Ectodermal cell (in vitro differentiated cells): ENCODE data around the gene SNX10.
"Not testable (repeated sequence)": the region's sequence is repeated elsewhere in the genome, so short reads cannot be mapped to it uniquely, and the experiment has no call there.

ENCODE experiments used
- H3K27ac ChIP-seq: 2 replicates; pipeline ENCODE4 v1.7.0; 2013; ENCODE audit warnings: mild to moderate bottlenecking, low read depth, low read length; ENCODE audit not compliant: insufficient read depth, poor library complexity, severe bottlenecking
- H3K27me3 ChIP-seq: 2 replicates; pipeline ENCODE4 v1.7.0; 2013; ENCODE audit warnings: mild to moderate bottlenecking, low read length; ENCODE audit not compliant: insufficient read depth, control insufficient read depth, poor library complexity, severe bottlenecking
- H3K36me3 ChIP-seq: one replicate; pipeline ENCODE4 v1.7.0; 2013; ENCODE audit warnings: low read length; ENCODE audit not compliant: control insufficient read depth, insufficient read depth
- H3K4me1 ChIP-seq: one replicate; pipeline ENCODE4 v1.7.0; 2013; ENCODE audit warnings: low read length; ENCODE audit not compliant: control insufficient read depth, insufficient read depth
- H3K4me3 ChIP-seq: 2 replicates; pipeline ENCODE4 v1.7.0; 2013; ENCODE audit warnings: low read depth, low read length, control low read depth; ENCODE audit not compliant: insufficient read depth
- H3K9me3 ChIP-seq: 2 replicates; pipeline ENCODE4 v1.7.0; 2013; ENCODE audit warnings: mild to moderate bottlenecking, low read length, moderate library complexity; ENCODE audit not compliant: control insufficient read depth
- WGBS, 2 experiments: methylation state at CpG; one replicate each; pipeline ENCODE4 v1.1.7; 2013; ENCODE audit warnings: missing lambda C conversion rate in 2 of 2; 5-methylcytosine and 5-hydroxymethylcytosine counted together

SNX10 gene

GRCh38 chr7:26280097-26280496, 11.6 kb upstream of the SNX10 start:
- Histone ChIP-seq H3K36me3 (no peaks in the 10 kb centered on the region), H3K4me3 (no peak overlapping the region), H3K27ac (no peak overlapping the region), H3K27me3 (no peaks in the 10 kb centered on the region), H3K9me3 (no peaks in the 10 kb centered on the region), H3K4me1 (no peaks in the 10 kb centered on the region)

GRCh38 chr7:26280723-26281122, 10.9 kb upstream of the SNX10 start:
- no peaks in the 10 kb centered on the region for H3K36me3 ChIP-seq
- no peak overlapping the region for H3K4me3 ChIP-seq
- no peaks in the 10 kb centered on the region for H3K9me3 ChIP-seq
- 94 to 95% methylated on average over 4 of the region's 4 CpGs for WGBS, 2 experiments
- no peak overlapping the region for H3K27ac ChIP-seq
- no peaks in the 10 kb centered on the region for H3K27me3 ChIP-seq
- no peaks in the 10 kb centered on the region for H3K4me1 ChIP-seq

GRCh38 chr7:26284477-26284876, 7.2 kb upstream of the SNX10 start:
- H3K27ac ChIP-seq, result no peak overlapping the region
- no peaks in the 10 kb centered on the region for H3K9me3 ChIP-seq
- WGBS, 2 experiments, result 96 to 97% methylated on average over 3 of the region's 3 CpGs
- H3K4me1 ChIP-seq, result no peaks in the 10 kb centered on the region
- H3K36me3 ChIP-seq, result no peaks in the 10 kb centered on the region
- H3K27me3 ChIP-seq, result no peaks in the 10 kb centered on the region
- H3K4me3 ChIP-seq, result no peak overlapping the region

- no peaks in the 10 kb centered on the region for H3K36me3 ChIP-seq
- 85% methylated on average over 5 of the region's 5 CpGs for WGBS, 2 experiments
Observed at GRCh38 chr7:26284995-26285632, 6.5 kb upstream of the SNX10 start.

GRCh38 chr7:26286157-26286556, 5.5 kb upstream of the SNX10 start:
- no peak overlapping the region for H3K27ac ChIP-seq
- H3K36me3 ChIP-seq, result no peaks in the 10 kb centered on the region
- H3K9me3 ChIP-seq, result no peaks in the 10 kb centered on the region
- peaks cover under 1% of the 10 kb centered on the region for H3K27me3 ChIP-seq
- 83 to 92% methylated on average over 2 of the region's 2 CpGs for WGBS, 2 experiments
- no peaks in the 10 kb centered on the region for H3K4me1 ChIP-seq
- H3K4me3 ChIP-seq, result no peak overlapping the region

More at GRCh38 chr7:26284995-26285632, 6.5 kb upstream of the SNX10 start:
- no peaks in the 10 kb centered on the region for H3K4me1 ChIP-seq
- H3K27me3 ChIP-seq, result no peaks in the 10 kb centered on the region
- no peak overlapping the region for H3K27ac ChIP-seq
- H3K9me3 ChIP-seq, result no peaks in the 10 kb centered on the region
- H3K4me3 ChIP-seq, result no peak overlapping the region

- H3K27ac ChIP-seq, H3K4me3 ChIP-seq, H3K27me3 ChIP-seq, H3K4me1 ChIP-seq, H3K36me3 ChIP-seq, H3K9me3 ChIP-seq: not testable (repeated sequence)
- 91 to 92% methylated on average over 5 of the region's 5 CpGs for WGBS, 2 experiments
Observed at GRCh38 chr7:26288126-26288525, 3.5 kb upstream of the SNX10 start.

- Histone ChIP-seq H3K4me1 (peaks cover 6% of the 10 kb centered on the region), H3K36me3 (no peaks in the 10 kb centered on the region), H3K9me3 (no peaks in the 10 kb centered on the region), H3K4me3 (peak overlapping the region; percentile 72), H3K27ac (no peak overlapping the region), H3K27me3 (peaks cover 8% of the 10 kb centered on the region)
- WGBS, 2 experiments, result 57% methylated on average over 4 of the region's 4 CpGs
Observed at GRCh38 chr7:26291251-26291650, 411 bp upstream of the SNX10 start.

GRCh38 chr7:26292768-26293560, 1.3 kb downstream of the SNX10 start:
- Histone ChIP-seq H3K27me3 (peaks cover 8% of the 10 kb centered on the region), H3K4me3 (peak overlapping the region; percentile 72), H3K27ac (no peak overlapping the region), H3K36me3 (no peaks in the 10 kb centered on the region), H3K9me3 (no peaks in the 10 kb centered on the region), H3K4me1 (peaks cover 6% of the 10 kb centered on the region)
- WGBS, 2 experiments, result 86 to 88% methylated on average over 11 of the region's 11 CpGs

GRCh38 chr7:26293569-26294308, 2.1 kb downstream of the SNX10 start:
- H3K27me3 ChIP-seq, result peaks cover 8% of the 10 kb centered on the region
- H3K4me1 ChIP-seq, result peaks cover 6% of the 10 kb centered on the region
- WGBS, 2 experiments, result 94 to 95% methylated on average over 6 of the region's 6 CpGs
- no peaks in the 10 kb centered on the region for H3K9me3 ChIP-seq
- no peaks in the 10 kb centered on the region for H3K36me3 ChIP-seq
- H3K4me3 ChIP-seq, result no peak overlapping the region
- H3K27ac ChIP-seq, result no peak overlapping the region

- H3K9me3 ChIP-seq, result no peaks in the 10 kb centered on the region
- H3K4me3 ChIP-seq, result no peak overlapping the region
- H3K4me1 ChIP-seq, result peaks cover 6% of the 10 kb centered on the region
- no peaks in the 10 kb centered on the region for H3K36me3 ChIP-seq
- H3K27ac ChIP-seq, result no peak overlapping the region
- H3K27me3 ChIP-seq, result peaks cover 8% of the 10 kb centered on the region
Observed at GRCh38 chr7:26295015-26295414, 3.4 kb downstream of the SNX10 start.
